Epithelial cell of proximal tubule (primary cell): ENCODE results near the gene GRSF1. TPM values are rescaled to one million over a fixed set of nuclear protein-coding genes. Genes with fewer than 3 reads are reported as not detected.

Source experiments
- DNase-seq: peaks from one replicate; pipeline ENCODE4 v3.0.0-alpha.2; 2011; ENCODE audit warnings: low read depth
- H3K4me3 ChIP-seq: 2 replicates; pipeline ENCODE4 v1.5.1; 2011; ENCODE audit warnings: low read depth, mild to moderate bottlenecking, low read length
- total RNA-seq: library from RNA; depleted of rRNA; stranded (reverse); fragments of >200 nt; gene quantifications from 2 replicates; pipeline ENCODE4 v1.2.3, GENCODE V29; 2015
- TF ChIP-seq, protein P1 (sequence below): conservative IDR thresholded peaks from 2 replicates; pipeline ENCODE4 v1.5.1; 2012; ENCODE audit warnings: low read depth, mild to moderate bottlenecking, low read length

Gene GRSF1
- total RNA-seq, 1 donor from 2014 or later, result 97.3 TPM

DNA sequence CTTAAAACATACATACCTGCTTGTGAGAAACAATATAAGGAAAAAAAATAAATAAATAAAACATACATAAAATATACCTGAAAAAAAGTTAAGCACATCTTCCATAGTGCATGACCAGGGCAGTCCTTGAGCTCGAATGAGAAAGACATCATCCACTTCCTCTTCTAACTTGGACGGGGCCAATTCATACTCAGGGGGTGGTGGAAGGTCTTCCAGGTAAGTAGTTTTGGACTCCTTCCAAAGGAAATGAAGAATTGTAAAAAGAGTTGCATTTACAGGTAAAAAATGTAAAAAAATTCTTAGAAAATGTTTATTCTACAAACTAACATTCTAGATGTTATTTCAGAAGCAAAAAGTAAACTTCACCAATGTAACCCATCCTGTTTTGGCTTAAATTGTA lies 3.6 kb downstream of the GRSF1 start:
- TF ChIP-seq, protein P1, sequence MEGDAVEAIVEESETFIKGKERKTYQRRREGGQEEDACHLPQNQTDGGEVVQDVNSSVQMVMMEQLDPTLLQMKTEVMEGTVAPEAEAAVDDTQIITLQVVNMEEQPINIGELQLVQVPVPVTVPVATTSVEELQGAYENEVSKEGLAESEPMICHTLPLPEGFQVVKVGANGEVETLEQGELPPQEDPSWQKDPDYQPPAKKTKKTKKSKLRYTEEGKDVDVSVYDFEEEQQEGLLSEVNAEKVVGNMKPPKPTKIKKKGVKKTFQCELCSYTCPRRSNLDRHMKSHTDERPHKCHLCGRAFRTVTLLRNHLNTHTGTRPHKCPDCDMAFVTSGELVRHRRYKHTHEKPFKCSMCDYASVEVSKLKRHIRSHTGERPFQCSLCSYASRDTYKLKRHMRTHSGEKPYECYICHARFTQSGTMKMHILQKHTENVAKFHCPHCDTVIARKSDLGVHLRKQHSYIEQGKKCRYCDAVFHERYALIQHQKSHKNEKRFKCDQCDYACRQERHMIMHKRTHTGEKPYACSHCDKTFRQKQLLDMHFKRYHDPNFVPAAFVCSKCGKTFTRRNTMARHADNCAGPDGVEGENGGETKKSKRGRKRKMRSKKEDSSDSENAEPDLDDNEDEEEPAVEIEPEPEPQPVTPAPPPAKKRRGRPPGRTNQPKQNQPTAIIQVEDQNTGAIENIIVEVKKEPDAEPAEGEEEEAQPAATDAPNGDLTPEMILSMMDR, result no peak
- DNase-seq, result no peak
- no peak overlapping the region for H3K4me3 ChIP-seq

DNA sequence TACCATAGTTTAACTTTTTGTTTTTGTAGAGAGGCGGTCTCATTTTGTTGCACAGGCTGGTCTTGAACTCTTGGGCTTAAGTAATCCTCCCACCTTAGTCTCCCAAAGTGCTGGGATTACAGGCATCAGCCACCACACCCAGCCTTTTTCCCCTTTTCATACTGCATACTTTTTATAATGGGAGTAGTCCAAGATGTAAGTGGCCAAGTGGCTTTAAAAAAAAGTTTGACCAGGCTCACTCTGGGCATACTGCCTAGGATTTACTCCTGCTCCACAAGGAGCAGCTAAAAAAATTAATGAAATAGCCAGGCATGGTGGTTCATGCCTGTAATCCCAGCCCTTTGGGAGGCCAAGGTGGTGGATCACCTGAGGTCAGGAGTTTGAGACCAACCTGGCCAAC lies 6.0 kb downstream of the GRSF1 start:
- H3K4me3 ChIP-seq, result no peak overlapping the region
- TF ChIP-seq, protein P1, result no peak
- DNase-seq, result no peak

DNA sequence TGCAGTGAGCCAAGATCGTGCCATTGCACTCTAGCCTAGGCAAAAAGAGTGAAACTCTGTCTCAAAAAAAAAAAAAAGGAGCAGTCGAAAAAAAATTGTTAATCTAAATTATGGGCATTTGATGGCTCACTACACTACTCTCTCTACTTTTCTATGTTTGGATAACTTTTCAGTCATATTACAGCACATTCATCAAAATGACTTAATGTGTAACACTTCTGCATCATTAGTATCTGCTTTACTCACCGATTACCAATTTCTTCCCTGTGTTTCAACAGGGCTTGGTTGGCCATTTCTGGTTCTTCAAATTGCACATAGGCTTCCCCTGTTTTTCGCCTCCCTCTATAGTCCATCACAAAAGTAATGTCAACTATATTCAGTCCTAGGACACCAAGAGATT lies 8.4 kb downstream of the GRSF1 start:
- DNase-seq, result no peak
- no peak overlapping the region for H3K4me3 ChIP-seq

DNA sequence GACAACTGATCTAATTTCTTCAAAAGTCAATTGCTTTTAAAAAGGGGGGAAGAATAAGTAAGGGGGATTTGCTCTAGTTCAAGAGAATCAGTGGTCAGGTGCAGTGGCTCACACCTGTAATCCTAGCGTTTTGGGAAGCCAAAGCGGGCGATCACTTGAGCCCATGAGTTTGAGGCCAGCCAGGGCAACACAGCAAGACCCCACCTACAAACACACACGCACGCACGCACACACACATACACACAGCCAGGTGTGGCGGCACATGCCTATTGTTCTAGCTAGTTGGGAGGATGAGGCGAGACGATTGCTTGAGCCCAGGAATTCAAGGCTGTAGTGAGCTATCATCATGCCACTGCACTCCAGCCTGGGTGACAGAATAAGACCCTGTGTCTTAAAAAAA lies 9.6 kb downstream of the GRSF1 start:
- no peak for DNase-seq
- TF ChIP-seq, protein P1, result no peak
- H3K4me3 ChIP-seq, result no peak overlapping the region

More for the DNA sequence above, 8.4 kb downstream of the GRSF1 start:
- TF ChIP-seq, protein P1, result no peak

DNA sequence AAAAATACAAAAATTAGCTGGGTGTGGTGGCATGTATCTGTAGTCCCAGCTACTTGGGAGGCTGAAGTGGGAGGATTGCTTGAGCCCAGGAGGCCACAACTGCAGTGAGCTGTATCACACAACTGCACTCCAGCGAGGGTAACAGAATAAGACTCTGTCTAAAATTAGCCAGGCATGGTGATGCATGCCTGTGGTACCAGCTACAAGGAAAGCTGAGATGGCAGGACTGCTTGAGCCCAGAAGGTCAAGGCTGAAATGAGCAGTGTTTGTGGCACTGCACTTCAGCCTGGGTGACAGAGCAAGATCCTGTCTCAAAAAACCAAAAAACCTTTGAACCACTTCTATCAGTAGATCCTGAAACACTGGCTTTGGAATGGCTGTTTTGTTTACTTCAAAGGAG lies 10.2 kb downstream of the GRSF1 start:
- DNase-seq, result no peak
- H3K4me3 ChIP-seq, result no peak overlapping the region
- TF ChIP-seq, protein P1, result no peak

DNA sequence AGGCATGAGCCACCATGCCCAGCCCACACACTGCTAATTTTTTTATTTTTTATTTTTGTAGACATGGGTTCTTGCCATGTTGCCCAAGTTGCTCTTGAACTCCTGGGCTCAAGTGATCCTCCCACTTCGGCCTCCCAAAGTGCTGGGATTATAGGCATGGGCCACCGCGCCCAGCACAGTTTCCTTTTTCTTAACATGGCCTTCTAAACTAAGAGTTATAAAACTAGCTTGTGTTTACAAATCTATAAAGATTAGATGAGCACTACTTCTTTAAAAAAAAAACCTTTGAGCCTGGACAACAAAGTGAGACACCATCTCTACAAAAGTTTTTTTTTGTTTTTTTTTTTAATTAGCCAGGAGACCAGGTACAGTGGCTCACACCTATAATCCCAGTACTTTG lies 10.7 kb downstream of the GRSF1 start:
- no peak for DNase-seq
- TF ChIP-seq, protein P1, result no peak
- H3K4me3 ChIP-seq, result no peak overlapping the region

DNA sequence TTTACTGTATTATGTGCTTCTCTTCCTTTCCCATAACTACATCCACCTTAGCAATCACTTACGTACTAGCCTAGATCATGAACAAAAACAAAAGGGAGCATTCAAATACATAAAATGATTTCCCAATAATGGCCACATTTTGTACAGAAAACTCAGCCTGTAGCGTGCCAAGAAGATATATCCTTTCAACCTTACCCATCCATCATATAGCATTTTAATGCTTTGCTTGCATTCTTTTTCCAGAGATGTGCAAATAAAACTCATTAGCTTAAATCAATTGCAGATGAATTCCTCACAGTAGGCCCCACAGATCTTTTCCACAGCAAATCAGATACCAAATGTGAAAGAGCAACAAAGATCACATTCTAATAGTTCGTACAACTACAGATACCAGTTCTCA lies 20.8 kb downstream of the GRSF1 start:
- DNase-seq, result no peak
- TF ChIP-seq, protein P1, result no peak

More for the DNA sequence above, 20.8 kb downstream of the GRSF1 start:
- H3K4me3 ChIP-seq, result no peak overlapping the region
